Ishikawa (cell line): Measurements from ENCODE around the gene STX17.

Source experiments
- CEBPB ChIP-seq: IDR thresholded peaks from 2 replicates; pipeline ENCODE4 v1.6.1; 2012
- EGR1 ChIP-seq: IDR thresholded peaks from 2 replicates; pipeline ENCODE4 v1.6.1; 2012
- EP300 ChIP-seq: IDR thresholded peaks from 2 replicates; pipeline ENCODE4 v1.6.1; 2012; ENCODE audit warnings: borderline replicate concordance
- FOXM1 ChIP-seq: IDR thresholded peaks from 2 replicates; pipeline ENCODE4 v1.6.1; 2012; ENCODE audit warnings: low read depth, borderline replicate concordance
- NFIC ChIP-seq: IDR thresholded peaks from 2 replicates; pipeline ENCODE4 v1.6.1; 2012
- RAD21 ChIP-seq: IDR thresholded peaks from 2 replicates; pipeline ENCODE4 v1.6.1; 2012; ENCODE audit warnings: low read depth
- TAF1 ChIP-seq: IDR thresholded peaks from 2 replicates; pipeline ENCODE4 v1.6.1; 2012; ENCODE audit warnings: low read depth, mild to moderate bottlenecking
- TCF12 ChIP-seq: IDR thresholded peaks from 2 replicates; pipeline ENCODE4 v1.6.1; 2012; ENCODE audit warnings: low read depth
- YY1 ChIP-seq: IDR thresholded peaks from 2 replicates; pipeline ENCODE4 v1.6.1; 2012; ENCODE audit warnings: low read depth
- ZBTB7A ChIP-seq: IDR thresholded peaks from 2 replicates; pipeline ENCODE4 v1.6.1; 2012; ENCODE audit warnings: low read depth
- TF ChIP-seq, protein P1 (sequence below): IDR thresholded peaks from 2 replicates; pipeline ENCODE4 v1.6.1; 2012; ENCODE audit warnings: low read depth, mild to moderate bottlenecking
- TF ChIP-seq, protein P2 (sequence below): IDR thresholded peaks from 2 replicates; pipeline ENCODE4 v1.6.1; 2012

DNA sequence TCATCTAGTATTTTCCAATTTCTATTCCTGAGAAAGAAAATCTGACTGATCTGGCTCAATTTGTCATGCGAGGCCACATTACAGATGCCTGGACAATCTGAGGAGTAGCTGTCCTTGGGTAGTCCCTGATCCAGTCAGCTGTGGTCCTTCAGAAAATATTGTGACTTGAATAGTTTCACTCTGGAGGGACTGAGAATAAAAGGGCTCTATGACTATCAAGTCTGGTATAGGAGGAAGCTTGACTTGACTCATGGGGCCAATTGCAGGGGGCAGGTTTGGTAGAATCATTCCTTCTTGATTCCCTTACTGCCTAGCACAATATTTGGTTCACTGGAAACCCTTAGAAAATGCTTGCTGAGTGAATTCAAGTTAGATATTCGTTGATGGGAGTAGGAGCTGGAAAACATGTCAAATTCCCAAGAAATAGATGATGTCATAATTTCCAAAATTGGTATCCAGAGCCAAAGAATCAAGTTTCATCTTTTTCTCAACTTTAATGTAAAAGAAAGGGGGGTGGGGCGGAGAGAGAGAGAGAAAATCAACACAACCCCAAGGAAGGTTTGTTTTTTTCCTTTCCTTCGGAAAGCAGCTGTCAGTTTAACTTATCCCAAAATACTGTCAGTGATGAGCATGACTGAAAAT lies 32.4 kb upstream of the STX17 start:
- TF ChIP-seq RAD21 (no peak), YY1 (no peak), EP300 (no peak), EGR1 (no peak), ZBTB7A (no peak), TAF1 (no peak), CEBPB (no peak), FOXM1 (no peak), NFIC (no peak), TCF12 (no peak)
- TF ChIP-seq, protein P1, sequence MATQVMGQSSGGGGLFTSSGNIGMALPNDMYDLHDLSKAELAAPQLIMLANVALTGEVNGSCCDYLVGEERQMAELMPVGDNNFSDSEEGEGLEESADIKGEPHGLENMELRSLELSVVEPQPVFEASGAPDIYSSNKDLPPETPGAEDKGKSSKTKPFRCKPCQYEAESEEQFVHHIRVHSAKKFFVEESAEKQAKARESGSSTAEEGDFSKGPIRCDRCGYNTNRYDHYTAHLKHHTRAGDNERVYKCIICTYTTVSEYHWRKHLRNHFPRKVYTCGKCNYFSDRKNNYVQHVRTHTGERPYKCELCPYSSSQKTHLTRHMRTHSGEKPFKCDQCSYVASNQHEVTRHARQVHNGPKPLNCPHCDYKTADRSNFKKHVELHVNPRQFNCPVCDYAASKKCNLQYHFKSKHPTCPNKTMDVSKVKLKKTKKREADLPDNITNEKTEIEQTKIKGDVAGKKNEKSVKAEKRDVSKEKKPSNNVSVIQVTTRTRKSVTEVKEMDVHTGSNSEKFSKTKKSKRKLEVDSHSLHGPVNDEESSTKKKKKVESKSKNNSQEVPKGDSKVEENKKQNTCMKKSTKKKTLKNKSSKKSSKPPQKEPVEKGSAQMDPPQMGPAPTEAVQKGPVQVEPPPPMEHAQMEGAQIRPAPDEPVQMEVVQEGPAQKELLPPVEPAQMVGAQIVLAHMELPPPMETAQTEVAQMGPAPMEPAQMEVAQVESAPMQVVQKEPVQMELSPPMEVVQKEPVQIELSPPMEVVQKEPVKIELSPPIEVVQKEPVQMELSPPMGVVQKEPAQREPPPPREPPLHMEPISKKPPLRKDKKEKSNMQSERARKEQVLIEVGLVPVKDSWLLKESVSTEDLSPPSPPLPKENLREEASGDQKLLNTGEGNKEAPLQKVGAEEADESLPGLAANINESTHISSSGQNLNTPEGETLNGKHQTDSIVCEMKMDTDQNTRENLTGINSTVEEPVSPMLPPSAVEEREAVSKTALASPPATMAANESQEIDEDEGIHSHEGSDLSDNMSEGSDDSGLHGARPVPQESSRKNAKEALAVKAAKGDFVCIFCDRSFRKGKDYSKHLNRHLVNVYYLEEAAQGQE: no peak
- TF ChIP-seq, protein P2, sequence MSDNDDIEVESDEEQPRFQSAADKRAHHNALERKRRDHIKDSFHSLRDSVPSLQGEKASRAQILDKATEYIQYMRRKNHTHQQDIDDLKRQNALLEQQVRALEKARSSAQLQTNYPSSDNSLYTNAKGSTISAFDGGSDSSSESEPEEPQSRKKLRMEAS: no peak
